AG08395 (cell line): Measurements from ENCODE around the gene HYKK.
"Not testable (repeated sequence)": the region's sequence is repeated elsewhere in the genome, so short reads cannot be mapped to it uniquely, and the experiment has no call there.

Experiments used
- DNase-seq: peaks from one replicate; pipeline ENCODE4 v3.0.0; 2012; ENCODE audit warnings: mixed read lengths, low spot score

The HYKK gene

GRCh38 chr15:78506971-78507830, at the start of gene HYKK:
Gene HYKK, plus strand, starts transcription at chr15:78507577. Its CDS starts 5,512 bp downstream, at chr15:78513089.
- peak; percentile 99 for DNase-seq

GRCh38 chr15:78460737-78461136, 46.6 kb upstream of the HYKK start:
- no peak for DNase-seq

- DNase-seq = no peak
Measured at GRCh38 chr15:78461171-78461888, 46.0 kb upstream of the HYKK start.

- no peak for DNase-seq
Measured at GRCh38 chr15:78469031-78469430, 38.3 kb upstream of the HYKK start.

- DNase-seq = no peak
Measured at GRCh38 chr15:78477295-78477694, 30.1 kb upstream of the HYKK start.

GRCh38 chr15:78479650-78480049, 27.7 kb upstream of the HYKK start:
- DNase-seq = no peak

- no peak for DNase-seq
Measured at GRCh38 chr15:78481917-78482316, 25.5 kb upstream of the HYKK start.

- no peak for DNase-seq
Measured at GRCh38 chr15:78492872-78493271, 14.5 kb upstream of the HYKK start.

- no peak for DNase-seq
Measured at GRCh38 chr15:78501857-78502256, 5.5 kb upstream of the HYKK start.

GRCh38 chr15:78502641-78503040, 4.7 kb upstream of the HYKK start:
- DNase-seq = no peak

GRCh38 chr15:78507831-78508160, 419 bp downstream of the HYKK start:
- DNase-seq = no peak

GRCh38 chr15:78508272-78508671, 895 bp downstream of the HYKK start:
- no peak for DNase-seq

- no peak for DNase-seq
Measured at GRCh38 chr15:78509726-78510312, 2.4 kb downstream of the HYKK start.

GRCh38 chr15:78520035-78520434, 12.7 kb downstream of the HYKK start:
- not testable (repeated sequence) for DNase-seq

GRCh38 chr15:78524230-78524629, 16.9 kb downstream of the HYKK start:
- no peak for DNase-seq

GRCh38 chr15:78527325-78527724, 19.9 kb downstream of the HYKK start:
- DNase-seq = no peak

- DNase-seq = no peak
Measured at GRCh38 chr15:78533331-78533730, 26.0 kb downstream of the HYKK start.

- no peak for DNase-seq
Measured at GRCh38 chr15:78536134-78536533, 28.8 kb downstream of the HYKK start.

GRCh38 chr15:78537266-78537905, 30.0 kb downstream of the HYKK start:
- DNase-seq = no peak

- DNase-seq = no peak
Measured at GRCh38 chr15:78538358-78538757, 31.0 kb downstream of the HYKK start.

- DNase-seq = not testable (repeated sequence)
Measured at GRCh38 chr15:78539464-78540140, 32.2 kb downstream of the HYKK start.
